ENCODE data around the gene PTPRO.

The PTPRO gene

DNA sequence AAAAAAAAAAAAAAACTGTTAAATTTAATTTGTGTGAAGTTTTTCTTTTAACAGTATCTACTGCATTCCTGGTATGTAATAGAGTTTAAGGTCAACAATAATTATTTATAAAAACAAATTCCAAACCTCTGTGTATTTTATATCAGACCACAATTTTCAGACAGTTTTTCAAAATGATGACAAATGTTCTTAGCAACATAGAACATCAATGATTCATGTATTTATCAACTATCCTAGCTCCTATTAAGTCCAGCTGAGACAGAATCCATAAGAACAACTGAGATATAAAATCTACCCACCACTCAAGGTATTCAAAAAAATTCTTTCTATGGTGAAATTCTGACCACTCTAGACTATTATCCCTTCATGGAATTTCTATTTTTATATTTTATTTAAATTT lies 322.4 kb downstream of the PTPRO start:
- H3K27me3 Mint-ChIP-seq = peaks cover 0 to 6% of the 10 kb centered on the region in 2 donors
- no peak for DNase-seq
- no peak overlapping the region for H3K27ac Mint-ChIP-seq
- no peak overlapping the region for H3K4me3 Mint-ChIP-seq
- ATAC-seq (replicated peaks) = no peak
- no peaks in the 10 kb centered on the region for H3K36me3 Mint-ChIP-seq
- H3K9me3 Mint-ChIP-seq = no peaks in the 10 kb centered on the region
- no peaks in the 10 kb centered on the region for H3K4me1 Mint-ChIP-seq

DNA sequence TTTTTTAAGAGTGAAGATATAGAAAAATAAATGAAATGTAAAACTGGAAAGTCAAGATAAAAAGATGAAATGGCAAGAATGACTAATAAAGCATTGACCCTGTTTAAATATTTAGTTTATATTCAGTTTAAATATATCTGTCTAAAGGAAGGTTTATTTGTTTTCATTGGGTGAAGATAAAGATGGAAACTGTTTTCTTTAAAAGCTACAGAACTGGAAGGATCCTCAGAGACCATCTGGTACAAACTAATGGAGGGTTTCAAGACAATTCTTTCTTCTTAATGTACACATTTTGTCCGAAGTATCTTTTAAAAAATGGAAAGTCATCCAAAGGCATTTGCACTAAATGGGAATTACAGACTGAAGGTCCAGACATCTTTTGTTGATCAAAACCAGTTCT lies 324.3 kb downstream of the PTPRO start:
- no peaks in the 10 kb centered on the region for H3K36me3 Mint-ChIP-seq
- no peak for ATAC-seq (replicated peaks)

More for the DNA sequence above, 324.3 kb downstream of the PTPRO start:
- Mint-ChIP-seq H3K27ac (no peak overlapping the region), H3K4me3 (no peak overlapping the region), H3K4me1 (no peaks in the 10 kb centered on the region), H3K27me3 (peaks cover 0 to 7% of the 10 kb centered on the region in 2 donors), H3K9me3 (no peaks in the 10 kb centered on the region)
- DNase-seq = no peak

Data from stimulated activated naive B cell treated with anti-CD40 and anti-IgM and Interleukin-4, amounts not matched to agents 10 μg/mL and 1 μg/mL and 100 μg/mL, for 72 hours (primary cell).